Mammary epithelial cell (primary cell): Measurements from ENCODE around the gene LMX1A.

ENCODE experiments used
- CTCF ChIP-seq, 2 donors: IDR thresholded peaks in 1 of 2; conservative IDR thresholded peaks in 1 of 2; 2 replicates each; pipeline ENCODE4 v1.5.1; 2011 to 2012; ENCODE audit warnings: inconsistent platforms in 2 of 2, low read length in 2 of 2, mild to moderate bottlenecking in 2 of 2, control low read depth in 1 of 2, low read depth in 1 of 2; ENCODE audit not compliant: insufficient read depth in 1 of 2; ENCODE audit errors: extremely low read depth in 1 of 2
- EZH2 ChIP-seq: IDR thresholded peaks from 2 replicates; pipeline ENCODE4 v1.6.1; 2012; ENCODE audit warnings: low read length, inconsistent platforms, borderline replicate concordance

GRCh38 chr1:165191087-165191486 lies 165.4 kb downstream of the LMX1A start:
- TF ChIP-seq EZH2 (no peak), CTCF (conservative IDR thresholded peaks at IDR 0.05 in 1 of 2, IDR thresholded peaks at IDR 0.05 in 1 of 2; ENCODE audit: extremely low read depth in 1 of 2, insufficient read depth in 1 of 2, low read depth in 1 of 2, low read length in 2 of 2) (no peak)
